Activated T-cell treated with anti-CD3 and anti-CD28 coated beads, Interleukin-2, amount 50 U/mL, for 4 hours (primary cell): ENCODE results near the gene AGR3. TPM values are rescaled to one million over a fixed set of nuclear protein-coding genes. Genes with fewer than 3 reads are reported as not detected.
"Not testable (repeated sequence)": the region's sequence is repeated elsewhere in the genome, so short reads cannot be mapped to it uniquely, and the experiment has no call there.

Experiments
- ATAC-seq, 2 donors: fragments of 200-7000 bp; cut with Tn5 transposase; one replicate each; pipeline ENCODE4 v1.10.0; 2021
- DNase-seq: peaks from one replicate; pipeline ENCODE4 v3.0.0-alpha.2; 2020
- H3K27me3 Mint-ChIP-seq: one replicate; pipeline ENCODE4 v1.8.0; 2021; ENCODE audit warnings: low read depth, mixed read lengths
- H3K36me3 Mint-ChIP-seq: one replicate; pipeline ENCODE4 v1.8.0; 2022; ENCODE audit warnings: mixed read lengths; ENCODE audit not compliant: insufficient read depth
- H3K4me1 Mint-ChIP-seq: one replicate; pipeline ENCODE4 v1.8.0; 2021; ENCODE audit warnings: low read depth, mixed read lengths
- H3K4me3 Mint-ChIP-seq: one replicate; pipeline ENCODE4 v1.8.0; 2021; ENCODE audit warnings: mild to moderate bottlenecking, moderate library complexity, mixed read lengths
- H3K9me3 Mint-ChIP-seq: one replicate; pipeline ENCODE4 v1.8.0; 2021; ENCODE audit warnings: mixed read lengths
- total RNA-seq, 3 donors: library from RNA; stranded (reverse); gene quantifications; one replicate each; pipeline ENCODE4 v1.2.1, GENCODE V29; 2021

AGR3 gene
- total RNA-seq, 3 donors from 2014 or later = not detected

DNA sequence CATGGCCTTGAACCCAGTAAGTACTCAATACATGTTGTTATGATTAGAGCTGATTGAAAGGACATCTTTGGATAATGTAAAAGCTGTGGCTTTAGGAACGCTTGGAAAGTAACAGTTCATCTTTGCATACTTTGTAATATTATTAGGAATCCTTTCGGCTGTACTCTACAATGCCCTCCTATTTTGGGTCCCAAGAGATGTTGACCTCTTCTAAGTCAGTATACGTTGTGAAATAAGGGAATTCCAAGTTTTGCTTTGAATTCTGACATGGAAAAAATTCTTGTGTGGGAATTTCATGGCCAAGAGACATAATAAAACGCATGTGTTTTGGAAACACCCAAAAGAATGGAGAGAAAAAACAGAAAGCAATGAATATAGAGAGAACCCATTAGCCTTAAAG is 7.7 kb downstream of the AGR3 start:
- ATAC-seq (no peak), DNase-seq (no peak)
- H3K27me3 Mint-ChIP-seq = no peaks in the 10 kb centered on the region
- peaks cover 12% of the 10 kb centered on the region for H3K9me3 Mint-ChIP-seq
- no peaks in the 10 kb centered on the region for H3K36me3 Mint-ChIP-seq
- H3K4me1 Mint-ChIP-seq = no peaks in the 10 kb centered on the region
- no peak overlapping the region for H3K4me3 Mint-ChIP-seq

DNA sequence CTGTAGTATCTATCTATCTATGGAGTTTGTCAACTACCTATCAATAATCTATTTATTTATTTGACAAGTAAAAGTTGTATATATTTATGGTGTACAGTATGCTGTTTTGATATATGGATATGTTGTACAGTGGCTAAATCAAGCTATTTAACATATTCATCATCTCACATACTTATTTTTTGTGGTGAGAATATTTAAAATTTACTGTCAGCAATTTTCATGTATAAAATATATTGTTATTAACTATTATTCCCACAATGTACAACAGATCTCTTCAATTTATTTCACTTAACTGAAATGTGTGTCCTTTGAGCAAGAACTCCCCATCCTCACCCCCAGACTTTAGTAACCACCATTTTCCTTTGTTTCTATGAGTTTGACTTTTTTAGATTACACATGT is 14.5 kb downstream of the AGR3 start:
- H3K4me3 Mint-ChIP-seq = no peak overlapping the region
- DNase-seq (no peak), ATAC-seq (no peak)
- H3K9me3 Mint-ChIP-seq = peaks cover 8% of the 10 kb centered on the region
- no peaks in the 10 kb centered on the region for H3K36me3 Mint-ChIP-seq
- H3K27me3 Mint-ChIP-seq = peaks cover 9% of the 10 kb centered on the region
- no peaks in the 10 kb centered on the region for H3K4me1 Mint-ChIP-seq

DNA sequence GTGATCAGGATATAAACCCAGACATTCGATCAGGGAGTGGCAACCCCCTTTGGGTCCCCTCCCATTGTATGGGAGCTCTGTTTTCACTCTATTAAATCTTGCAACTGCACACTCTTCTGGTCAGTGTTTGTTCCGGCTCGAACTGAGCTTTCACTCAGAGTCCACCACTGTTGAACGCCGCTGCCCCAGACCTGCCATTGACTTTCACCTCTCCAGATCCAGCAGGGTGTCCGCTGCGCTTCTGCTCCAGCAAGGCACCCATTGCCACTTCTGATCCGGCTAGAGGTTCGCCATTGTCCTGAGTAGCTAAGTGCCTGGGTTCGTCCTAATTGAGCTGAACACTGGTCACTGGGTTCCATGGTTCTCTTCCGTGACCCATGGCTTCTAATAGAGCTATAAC is 28.6 kb downstream of the AGR3 start:
- H3K36me3 Mint-ChIP-seq, H3K9me3 Mint-ChIP-seq, ATAC-seq, DNase-seq, H3K4me3 Mint-ChIP-seq, H3K4me1 Mint-ChIP-seq: not testable (repeated sequence)
- H3K27me3 Mint-ChIP-seq = peaks cover 28% of the 10 kb centered on the region

DNA sequence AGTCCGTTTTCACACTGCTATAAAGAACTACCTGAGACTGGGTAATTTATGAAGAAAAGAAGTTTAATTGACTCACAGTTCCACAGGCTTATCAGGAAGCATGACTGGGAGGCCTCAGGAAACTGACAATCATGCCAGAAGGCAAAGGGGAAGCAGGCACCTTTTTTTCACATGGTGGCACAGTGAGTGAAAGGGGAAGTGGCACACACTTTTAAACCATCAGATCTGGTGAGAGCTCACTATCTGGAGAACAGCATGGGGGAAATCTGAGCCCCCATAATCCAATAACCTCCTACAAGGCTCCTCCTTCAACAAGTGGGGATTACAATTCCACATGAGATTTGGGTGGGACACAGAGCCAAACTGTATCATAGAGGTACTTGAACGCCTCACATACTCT is 30.0 kb downstream of the AGR3 start:
- no peaks in the 10 kb centered on the region for H3K36me3 Mint-ChIP-seq
- DNase-seq = no peak
- no peak overlapping the region for H3K4me3 Mint-ChIP-seq
- H3K4me1 Mint-ChIP-seq = peaks cover 3% of the 10 kb centered on the region
- no peak for ATAC-seq
- H3K27me3 Mint-ChIP-seq = peaks cover 28% of the 10 kb centered on the region
- no peaks in the 10 kb centered on the region for H3K9me3 Mint-ChIP-seq

DNA sequence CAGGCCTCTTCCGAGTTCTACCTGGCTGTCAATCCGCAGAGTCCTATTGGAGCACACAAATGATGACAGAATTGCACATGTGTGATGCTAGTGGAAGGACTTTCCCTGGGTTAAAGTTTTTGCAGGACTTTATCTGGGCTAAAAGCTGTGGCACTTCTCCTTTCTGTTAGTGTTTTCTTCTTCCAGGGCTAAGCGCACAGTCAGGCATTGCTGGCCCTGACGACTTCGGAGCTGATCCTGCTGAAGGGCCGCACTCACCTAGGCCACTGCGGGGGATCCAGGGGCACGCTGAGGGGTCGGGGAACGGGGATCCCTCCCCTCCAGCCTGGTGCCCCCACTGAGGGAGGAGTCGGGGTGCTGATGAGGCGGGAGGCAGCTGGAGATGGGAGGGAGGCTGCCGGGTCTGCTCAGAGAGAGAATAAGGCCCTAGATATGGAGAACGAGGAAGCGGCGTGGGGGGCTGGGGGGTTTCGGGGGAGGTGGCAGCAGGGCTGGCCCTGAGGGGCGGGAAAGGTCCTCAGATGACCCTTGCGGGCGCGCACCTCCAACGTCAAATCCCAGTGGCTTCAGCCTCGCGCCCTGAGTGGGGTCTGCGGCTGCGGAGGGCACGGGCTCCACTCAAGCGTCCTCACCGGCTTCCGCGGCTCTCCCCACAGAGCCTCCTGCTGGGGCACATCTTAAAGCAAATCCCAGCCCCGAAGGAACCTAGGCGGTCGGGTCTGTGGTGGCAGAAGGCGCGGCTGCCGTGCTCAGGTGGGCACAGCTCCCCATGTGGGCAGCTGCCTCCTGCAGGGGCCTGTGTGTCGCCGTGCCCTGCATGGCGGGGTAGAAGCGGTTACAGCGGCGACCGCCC is 30.9 kb downstream of the AGR3 start:
- DNase-seq (no peak), ATAC-seq (peak; percentile 18 to 46)
- Mint-ChIP-seq H3K27me3 (peaks cover 25% of the 10 kb centered on the region), H3K36me3 (no peaks in the 10 kb centered on the region), H3K4me1 (peaks cover 3% of the 10 kb centered on the region), H3K9me3 (no peaks in the 10 kb centered on the region), H3K4me3 (no peak overlapping the region)

DNA sequence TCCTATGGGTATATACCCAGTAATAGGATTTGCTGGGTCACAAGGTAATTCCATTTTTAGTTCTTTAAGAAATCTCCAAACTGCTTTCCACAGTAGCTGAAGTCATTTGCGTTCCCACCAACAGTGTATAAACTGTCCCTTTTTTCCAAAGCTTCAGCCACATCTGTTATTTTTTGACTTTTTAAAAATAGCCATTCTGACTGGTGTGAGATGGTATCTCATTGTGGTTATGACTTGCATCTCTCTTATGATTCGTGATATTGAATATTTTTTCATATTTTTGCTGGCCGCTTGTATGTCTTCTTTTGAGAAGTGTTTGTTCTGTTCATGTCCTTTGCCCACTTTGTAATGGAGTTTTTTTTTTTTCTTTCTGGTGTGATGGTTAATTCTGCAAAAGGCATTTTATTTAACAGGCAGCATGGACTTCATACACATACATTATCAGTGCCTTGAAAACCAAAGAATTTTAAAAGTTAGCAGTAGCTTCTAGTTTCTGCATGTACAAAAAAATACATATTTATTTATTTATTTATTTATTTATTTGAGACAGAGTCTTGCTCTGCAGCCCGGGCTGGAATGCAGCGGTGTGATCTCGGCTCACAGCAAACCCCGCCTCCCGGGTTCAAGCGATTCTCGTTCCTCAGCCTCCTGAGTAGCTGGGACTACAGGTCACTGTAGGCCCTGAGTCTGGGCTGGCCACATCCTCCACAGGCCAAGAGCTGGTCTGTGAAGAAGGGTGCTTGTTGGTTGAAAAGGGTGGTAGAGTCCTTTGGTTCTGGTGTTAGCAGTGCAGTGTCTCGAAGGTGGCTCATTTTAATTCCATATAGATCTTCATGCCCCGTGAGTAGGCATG is 32.3 kb downstream of the AGR3 start:
- ATAC-seq (no peak), DNase-seq (no peak)
- no peaks in the 10 kb centered on the region for H3K36me3 Mint-ChIP-seq
- H3K4me3 Mint-ChIP-seq = no peak overlapping the region
- H3K4me1 Mint-ChIP-seq = peaks cover 3% of the 10 kb centered on the region
- H3K27me3 Mint-ChIP-seq = peaks cover 29% of the 10 kb centered on the region
- H3K9me3 Mint-ChIP-seq = no peaks in the 10 kb centered on the region

DNA sequence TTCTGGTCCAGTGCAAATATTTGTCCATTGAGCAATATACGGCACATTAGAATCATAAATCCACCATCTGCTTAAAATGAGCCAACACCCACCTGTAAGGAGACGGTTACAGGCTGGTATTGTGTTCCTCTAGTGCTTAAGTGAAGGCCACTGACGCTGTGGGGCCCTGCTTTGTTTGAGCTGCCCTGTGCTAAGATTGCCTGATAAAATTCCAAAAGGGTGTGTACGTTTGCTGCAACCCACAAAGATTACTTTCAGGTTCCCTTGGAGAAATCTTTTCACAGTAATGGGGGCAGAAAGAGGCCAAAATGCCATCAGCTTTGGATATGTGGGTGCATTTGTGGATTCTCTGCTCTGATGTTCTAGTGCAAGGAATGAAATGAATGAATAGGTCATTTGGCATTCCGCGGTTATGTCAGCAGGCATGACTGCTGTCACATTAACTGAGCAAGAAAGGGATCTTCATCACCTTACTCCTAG is 34.4 kb downstream of the AGR3 start:
- peaks cover 30% of the 10 kb centered on the region for H3K27me3 Mint-ChIP-seq
- no peaks in the 10 kb centered on the region for H3K36me3 Mint-ChIP-seq
- ATAC-seq (no peak), DNase-seq (no peak)
- no peaks in the 10 kb centered on the region for H3K9me3 Mint-ChIP-seq
- H3K4me3 Mint-ChIP-seq = no peak overlapping the region
- H3K4me1 Mint-ChIP-seq = peaks cover 3% of the 10 kb centered on the region

DNA sequence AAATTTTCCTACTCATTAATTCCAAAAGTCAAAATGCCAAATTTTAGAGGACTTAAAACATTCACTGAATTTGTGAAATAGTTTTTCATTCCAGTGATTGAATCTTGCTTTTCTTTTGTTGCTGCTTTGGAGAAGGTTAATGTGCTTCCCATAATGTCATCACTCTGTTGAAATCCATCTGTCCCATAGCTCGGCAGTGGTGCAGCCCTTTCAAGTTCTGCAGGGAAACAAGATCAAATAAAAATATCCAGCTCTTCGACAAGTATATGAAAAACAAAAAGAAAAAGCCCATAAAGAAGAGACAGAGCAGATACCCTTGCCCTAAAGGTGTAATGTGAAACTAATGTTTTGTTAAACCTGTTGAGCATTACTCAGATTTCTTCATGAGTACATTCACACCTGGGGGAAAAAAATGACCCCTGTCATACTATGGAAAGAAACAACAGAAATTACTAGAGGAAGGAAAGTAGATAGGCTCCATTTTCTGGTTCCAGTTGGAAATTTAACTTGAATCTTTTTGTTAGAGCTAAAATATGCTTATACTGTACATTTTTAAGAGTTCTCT is 35.1 kb downstream of the AGR3 start:
- peaks cover 3% of the 10 kb centered on the region for H3K4me1 Mint-ChIP-seq
- H3K36me3 Mint-ChIP-seq = no peaks in the 10 kb centered on the region
- ATAC-seq (no peak), DNase-seq (no peak)
- H3K9me3 Mint-ChIP-seq = no peaks in the 10 kb centered on the region
- H3K4me3 Mint-ChIP-seq = no peak overlapping the region
- H3K27me3 Mint-ChIP-seq = peaks cover 29% of the 10 kb centered on the region

DNA sequence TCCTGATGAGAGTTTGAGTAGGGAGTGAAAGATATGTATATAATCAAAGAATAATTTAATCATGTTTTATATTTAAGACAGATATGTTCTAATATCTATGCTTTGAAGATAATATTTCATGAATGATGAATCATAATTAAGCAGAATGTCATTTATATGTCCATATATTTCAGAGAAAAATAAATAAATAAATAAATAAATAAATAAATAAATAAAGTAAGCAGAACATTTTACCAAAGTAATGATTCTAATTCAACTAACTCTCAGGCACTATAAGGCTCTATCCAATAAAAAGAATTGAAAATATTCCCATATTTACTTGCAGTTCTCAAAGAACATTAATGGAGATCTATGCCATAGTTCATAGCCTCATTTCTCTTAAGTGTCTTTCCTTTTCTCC is 36.0 kb downstream of the AGR3 start:
- Mint-ChIP-seq H3K36me3 (no peaks in the 10 kb centered on the region), H3K4me1 (no peaks in the 10 kb centered on the region), H3K9me3 (no peaks in the 10 kb centered on the region), H3K27me3 (peaks cover 23% of the 10 kb centered on the region), H3K4me3 (no peak overlapping the region)
- DNase-seq (no peak), ATAC-seq (no peak)

DNA sequence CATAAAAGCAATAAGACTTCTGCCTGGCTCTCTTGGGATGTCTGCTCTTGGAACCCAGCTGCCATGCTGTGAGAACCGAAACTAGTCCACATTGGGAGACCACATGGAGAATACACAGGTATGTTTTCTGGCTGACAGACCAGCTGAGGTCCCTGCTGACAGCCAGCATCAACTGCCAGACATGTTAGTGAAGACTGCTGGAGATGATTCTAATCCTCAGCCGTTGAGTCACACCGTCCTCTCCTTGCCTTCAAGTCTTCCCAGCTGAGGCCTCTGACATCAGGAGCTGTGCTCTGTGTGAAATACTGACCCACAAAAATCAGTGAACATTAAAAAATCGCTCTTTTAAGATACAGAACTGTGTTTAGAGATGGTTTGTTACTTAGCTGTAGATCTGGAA is 40.1 kb downstream of the AGR3 start:
- ATAC-seq = no peak
- Mint-ChIP-seq H3K4me1 (no peaks in the 10 kb centered on the region), H3K36me3 (no peaks in the 10 kb centered on the region), H3K4me3 (no peak overlapping the region), H3K27me3 (peaks cover 9% of the 10 kb centered on the region), H3K9me3 (no peaks in the 10 kb centered on the region)
- DNase-seq = no peak

DNA sequence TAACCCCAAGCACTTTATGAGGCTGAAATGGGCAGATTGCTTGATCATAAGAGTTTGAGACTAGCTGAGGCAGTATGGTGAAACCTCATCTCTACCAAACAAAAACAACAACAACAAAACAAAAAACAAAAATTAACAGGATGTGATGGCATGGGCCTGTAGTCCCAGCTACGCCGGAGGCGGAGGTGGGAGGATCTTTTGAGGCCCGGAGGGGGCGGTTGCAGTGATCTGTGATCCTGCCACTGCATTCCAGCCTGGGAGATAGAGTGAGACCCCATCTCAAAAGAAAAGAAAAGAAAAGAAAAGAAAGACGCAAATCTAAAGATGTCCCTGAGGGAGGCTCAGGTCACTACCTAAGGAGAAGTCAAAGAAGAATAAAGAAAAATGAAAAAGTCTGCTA is 41.7 kb downstream of the AGR3 start:
- DNase-seq (no peak), ATAC-seq (no peak)
- Mint-ChIP-seq H3K4me3 (no peak overlapping the region), H3K4me1 (no peaks in the 10 kb centered on the region), H3K36me3 (no peaks in the 10 kb centered on the region), H3K27me3 (peaks cover 5% of the 10 kb centered on the region), H3K9me3 (no peaks in the 10 kb centered on the region)

DNA sequence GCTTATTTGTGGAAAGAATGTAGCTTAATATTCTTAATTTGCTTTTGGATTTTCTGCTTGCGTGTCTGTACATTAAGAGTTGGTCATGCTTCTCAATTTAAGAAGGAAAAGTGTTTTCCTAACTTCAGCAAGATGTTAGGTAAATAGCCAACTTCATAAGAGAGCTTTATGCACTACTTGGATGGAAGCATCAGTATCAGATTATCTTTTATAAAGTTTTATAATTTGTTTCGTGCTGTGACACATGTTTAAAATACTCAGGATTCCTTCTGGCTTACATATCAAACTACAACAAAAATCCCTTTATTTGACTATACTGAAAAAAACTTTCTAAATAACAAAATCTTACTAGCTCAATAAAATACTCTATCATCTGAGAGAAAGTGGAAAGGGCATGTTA is 42.1 kb downstream of the AGR3 start:
- no peak overlapping the region for H3K4me3 Mint-ChIP-seq
- ATAC-seq (no peak), DNase-seq (no peak)
- no peaks in the 10 kb centered on the region for H3K9me3 Mint-ChIP-seq
- H3K27me3 Mint-ChIP-seq = peaks cover 5% of the 10 kb centered on the region
- H3K36me3 Mint-ChIP-seq = no peaks in the 10 kb centered on the region
- H3K4me1 Mint-ChIP-seq = no peaks in the 10 kb centered on the region

DNA sequence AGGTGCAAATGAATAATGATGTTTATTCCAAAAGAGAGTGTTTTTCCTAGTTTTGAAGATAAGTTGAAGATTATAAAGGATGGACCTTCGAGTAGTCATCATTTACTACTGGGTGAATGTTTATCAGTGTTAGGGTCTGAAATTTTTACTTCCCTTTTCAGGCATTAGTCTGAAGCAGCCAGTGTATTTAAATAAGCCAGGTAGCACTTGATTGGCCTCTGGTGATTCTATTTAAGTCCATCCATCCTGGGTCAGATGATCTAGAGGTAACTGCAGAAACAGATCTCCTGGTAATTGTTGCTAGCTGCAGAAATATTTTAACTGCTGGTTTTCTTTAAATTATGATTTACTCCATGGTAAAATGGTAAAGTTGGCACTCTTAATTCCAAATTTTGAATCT is 42.9 kb downstream of the AGR3 start:
- no peaks in the 10 kb centered on the region for H3K27me3 Mint-ChIP-seq
- no peaks in the 10 kb centered on the region for H3K9me3 Mint-ChIP-seq
- no peak for ATAC-seq
- DNase-seq = no peak
- H3K4me3 Mint-ChIP-seq = no peak overlapping the region
- H3K4me1 Mint-ChIP-seq = no peaks in the 10 kb centered on the region
- no peaks in the 10 kb centered on the region for H3K36me3 Mint-ChIP-seq

DNA sequence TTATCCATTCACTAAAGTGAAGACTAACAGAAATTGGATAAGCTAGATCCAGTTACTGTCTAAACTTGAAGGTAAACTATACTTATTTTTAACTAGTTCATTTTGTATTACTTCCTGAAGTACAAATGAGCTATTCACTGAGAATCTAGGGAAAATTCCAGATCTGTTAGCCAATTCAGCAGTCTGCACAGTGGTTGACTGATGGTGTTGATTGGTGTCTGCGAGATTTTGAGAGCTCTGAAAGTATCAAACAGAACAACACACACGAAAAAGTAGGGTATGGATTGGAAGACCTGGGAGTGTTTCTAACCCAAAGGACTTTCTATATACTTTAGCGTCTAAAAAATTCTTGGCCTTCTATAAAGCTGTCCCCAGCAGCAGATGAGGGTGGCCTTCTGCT is 43.4 kb downstream of the AGR3 start:
- H3K36me3 Mint-ChIP-seq = no peaks in the 10 kb centered on the region
- no peaks in the 10 kb centered on the region for H3K4me1 Mint-ChIP-seq
- ATAC-seq = no peak
- no peaks in the 10 kb centered on the region for H3K9me3 Mint-ChIP-seq
- no peak overlapping the region for H3K4me3 Mint-ChIP-seq
- H3K27me3 Mint-ChIP-seq = no peaks in the 10 kb centered on the region
- DNase-seq = no peak
